ENCODE data around the gene ERP27.

ERP27 gene

GRCh38 chr12:14938301-14938700 lies at the start of gene ERP27:
Gene ERP27, minus strand, starts transcription at chr12:14938537. Its CDS starts 29 bp downstream, at chr12:14938508.
- DNase-seq = no peak

- DNase-seq = no peak
Measured at GRCh38 chr12:14988035-14988434, 49.7 kb upstream of the ERP27 start.

GRCh38 chr12:14986449-14986848 lies 48.1 kb upstream of the ERP27 start:
- DNase-seq = no peak

- DNase-seq = no peak
Measured at GRCh38 chr12:14984766-14985285, 46.5 kb upstream of the ERP27 start.

- no peak for DNase-seq
Measured at GRCh38 chr12:14984036-14984435, 45.7 kb upstream of the ERP27 start.

- no peak for DNase-seq
Measured at GRCh38 chr12:14982991-14983390, 44.7 kb upstream of the ERP27 start.

GRCh38 chr12:14982562-14982961 lies 44.2 kb upstream of the ERP27 start:
- no peak for DNase-seq

GRCh38 chr12:14981049-14981448 lies 42.7 kb upstream of the ERP27 start:
- no peak for DNase-seq

GRCh38 chr12:14979468-14979867 lies 41.1 kb upstream of the ERP27 start:
- no peak for DNase-seq

- DNase-seq = no peak
Measured at GRCh38 chr12:14976658-14977057, 38.3 kb upstream of the ERP27 start.

- no peak for DNase-seq
Measured at GRCh38 chr12:14975457-14975856, 37.1 kb upstream of the ERP27 start.

GRCh38 chr12:14974633-14975032 lies 36.3 kb upstream of the ERP27 start:
- no peak for DNase-seq

GRCh38 chr12:14972816-14973215 lies 34.5 kb upstream of the ERP27 start, which contains the start of gene PDE6H:
Gene PDE6H, plus strand, starts transcription at chr12:14973042. Its CDS starts 4,971 bp downstream, at chr12:14978013.
- no peak for DNase-seq

- DNase-seq = no peak
Measured at GRCh38 chr12:14970473-14970872, 32.1 kb upstream of the ERP27 start.

- no peak for DNase-seq
Measured at GRCh38 chr12:14968478-14968877, 30.1 kb upstream of the ERP27 start.

GRCh38 chr12:14965221-14965620 lies 26.9 kb upstream of the ERP27 start:
- DNase-seq = no peak

- no peak for DNase-seq
Measured at GRCh38 chr12:14964406-14964805, 26.1 kb upstream of the ERP27 start.

- DNase-seq = no peak
Measured at GRCh38 chr12:14963520-14963919, 25.2 kb upstream of the ERP27 start.

- DNase-seq = no peak
Measured at GRCh38 chr12:14962797-14963196, 24.5 kb upstream of the ERP27 start.

GRCh38 chr12:14962153-14962539 lies 23.8 kb upstream of the ERP27 start:
- DNase-seq = no peak

GRCh38 chr12:14961466-14962152 lies 23.3 kb upstream of the ERP27 start, which contains the start of gene ARHGDIB:
Gene ARHGDIB, minus strand, starts transcription at chr12:14961601. Its CDS starts 10,889 bp downstream, at chr12:14950712.
- DNase-seq = no peak

- DNase-seq = no peak
Measured at GRCh38 chr12:14960548-14961465, 22.5 kb upstream of the ERP27 start.

- DNase-seq = no peak
Measured at GRCh38 chr12:14959916-14960496, 21.7 kb upstream of the ERP27 start.

All from NCI-H2029 treated with DMSO at 0.1 percent for 48 hours (cell line).